ENCODE measurements around the gene PARD3.

PARD3 gene

GRCh38 chr10:34578468-34578867 lies 236.6 kb downstream of the PARD3 start:
- no peak for DNase-seq (ENCODE audit: low read depth)

- no peak for DNase-seq (ENCODE audit: low read depth)
These were observed 238.3 kb downstream of the PARD3 start for GRCh38 chr10:34576797-34577196.

GRCh38 chr10:34575882-34576281 lies 239.2 kb downstream of the PARD3 start:
- DNase-seq (ENCODE audit: low read depth) = no peak

GRCh38 chr10:34574353-34574934 lies 240.7 kb downstream of the PARD3 start:
- no peak for DNase-seq (ENCODE audit: low read depth)

- DNase-seq (ENCODE audit: low read depth) = no peak
These were observed 244.2 kb downstream of the PARD3 start for GRCh38 chr10:34570887-34571286.

- DNase-seq (ENCODE audit: low read depth) = no peak
These were observed 247.3 kb downstream of the PARD3 start for GRCh38 chr10:34567659-34568253.

GRCh38 chr10:34565934-34566333 lies 249.2 kb downstream of the PARD3 start:
- DNase-seq (ENCODE audit: low read depth) = no peak

- no peak for DNase-seq (ENCODE audit: low read depth)
These were observed 257.0 kb downstream of the PARD3 start for GRCh38 chr10:34558093-34558583.

- no peak for DNase-seq (ENCODE audit: low read depth)
These were observed 257.9 kb downstream of the PARD3 start for GRCh38 chr10:34557173-34557572.

GRCh38 chr10:34555653-34556052 lies 259.4 kb downstream of the PARD3 start:
- no peak for DNase-seq (ENCODE audit: low read depth)

GRCh38 chr10:34553747-34554146 lies 261.3 kb downstream of the PARD3 start:
- no peak for DNase-seq (ENCODE audit: low read depth)

GRCh38 chr10:34551295-34551694 lies 263.8 kb downstream of the PARD3 start:
- no peak for DNase-seq (ENCODE audit: low read depth)

- DNase-seq (ENCODE audit: low read depth) = no peak
These were observed 265.1 kb downstream of the PARD3 start for GRCh38 chr10:34549953-34550352.

GRCh38 chr10:34549001-34549400 lies 266.1 kb downstream of the PARD3 start:
- DNase-seq (ENCODE audit: low read depth) = no peak

- DNase-seq (ENCODE audit: low read depth) = no peak
These were observed 266.6 kb downstream of the PARD3 start for GRCh38 chr10:34548466-34548865.

- DNase-seq (ENCODE audit: low read depth) = no peak
These were observed 267.4 kb downstream of the PARD3 start for GRCh38 chr10:34547695-34548094.

GRCh38 chr10:34547291-34547690 lies 267.8 kb downstream of the PARD3 start:
- no peak for DNase-seq (ENCODE audit: low read depth)

GRCh38 chr10:34544400-34544799 lies 270.7 kb downstream of the PARD3 start:
- DNase-seq (ENCODE audit: low read depth) = no peak

- no peak for DNase-seq (ENCODE audit: low read depth)
These were observed 271.4 kb downstream of the PARD3 start for GRCh38 chr10:34543716-34544115.

GRCh38 chr10:34540492-34540891 lies 274.6 kb downstream of the PARD3 start:
- no peak for DNase-seq (ENCODE audit: low read depth)

GRCh38 chr10:34539533-34540315 lies 275.4 kb downstream of the PARD3 start:
- no peak for DNase-seq (ENCODE audit: low read depth)

GRCh38 chr10:34538281-34538829 lies 276.7 kb downstream of the PARD3 start:
- DNase-seq (ENCODE audit: low read depth) = no peak

Measured in activated T-helper 9 cell treated with anti-CD3 and anti-CD28 coated beads, Interleukin-2, amount 50 U/mL, for 16 hours (primary cell).